Measurements from ENCODE around the gene C1QL4. TPM values are rescaled to one million over a fixed set of nuclear protein-coding genes. Genes with fewer than 3 reads are reported as not detected.

C1QL4 gene
- total and polyA plus RNA-seq, 9 of the 15 experiments (the other 6 are each of a cell fraction or from before 2014, with no cell fraction given): 0.08 to 2.1 (median 0.31) TPM

DNA sequence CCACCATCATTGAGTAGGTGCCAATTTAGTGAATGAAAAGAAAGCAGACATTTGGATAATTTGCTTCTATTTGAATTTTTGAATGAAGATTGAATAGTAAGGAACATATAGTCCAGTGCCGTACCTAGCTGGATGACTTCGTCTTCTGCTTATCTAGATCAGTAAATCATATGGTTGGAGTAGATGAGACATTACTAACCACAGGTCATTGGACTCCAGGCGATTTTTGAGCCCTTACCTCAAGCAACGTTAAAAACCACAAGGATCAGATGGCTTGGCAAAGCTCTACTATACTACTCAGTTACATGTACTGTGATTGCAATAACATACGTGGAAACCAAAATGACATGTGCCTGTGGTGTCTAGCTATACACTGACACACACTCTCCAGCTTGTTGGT lies 28.6 kb upstream of the C1QL4 start (continued):
- TF ChIP-seq SP1 (CRISPR knock-in tag; IDR thresholded peaks at IDR 0.05): peak; percentile 19; the same call in 1 of the 2 replicates
- 0 out of 2 replicates have a peak, but pooled peaks have one; percentile 10 for TF ChIP-seq RB1 (IDR thresholded peaks at IDR 0.05; ENCODE audit: low read depth)
- TF ChIP-seq, protein P1, sequence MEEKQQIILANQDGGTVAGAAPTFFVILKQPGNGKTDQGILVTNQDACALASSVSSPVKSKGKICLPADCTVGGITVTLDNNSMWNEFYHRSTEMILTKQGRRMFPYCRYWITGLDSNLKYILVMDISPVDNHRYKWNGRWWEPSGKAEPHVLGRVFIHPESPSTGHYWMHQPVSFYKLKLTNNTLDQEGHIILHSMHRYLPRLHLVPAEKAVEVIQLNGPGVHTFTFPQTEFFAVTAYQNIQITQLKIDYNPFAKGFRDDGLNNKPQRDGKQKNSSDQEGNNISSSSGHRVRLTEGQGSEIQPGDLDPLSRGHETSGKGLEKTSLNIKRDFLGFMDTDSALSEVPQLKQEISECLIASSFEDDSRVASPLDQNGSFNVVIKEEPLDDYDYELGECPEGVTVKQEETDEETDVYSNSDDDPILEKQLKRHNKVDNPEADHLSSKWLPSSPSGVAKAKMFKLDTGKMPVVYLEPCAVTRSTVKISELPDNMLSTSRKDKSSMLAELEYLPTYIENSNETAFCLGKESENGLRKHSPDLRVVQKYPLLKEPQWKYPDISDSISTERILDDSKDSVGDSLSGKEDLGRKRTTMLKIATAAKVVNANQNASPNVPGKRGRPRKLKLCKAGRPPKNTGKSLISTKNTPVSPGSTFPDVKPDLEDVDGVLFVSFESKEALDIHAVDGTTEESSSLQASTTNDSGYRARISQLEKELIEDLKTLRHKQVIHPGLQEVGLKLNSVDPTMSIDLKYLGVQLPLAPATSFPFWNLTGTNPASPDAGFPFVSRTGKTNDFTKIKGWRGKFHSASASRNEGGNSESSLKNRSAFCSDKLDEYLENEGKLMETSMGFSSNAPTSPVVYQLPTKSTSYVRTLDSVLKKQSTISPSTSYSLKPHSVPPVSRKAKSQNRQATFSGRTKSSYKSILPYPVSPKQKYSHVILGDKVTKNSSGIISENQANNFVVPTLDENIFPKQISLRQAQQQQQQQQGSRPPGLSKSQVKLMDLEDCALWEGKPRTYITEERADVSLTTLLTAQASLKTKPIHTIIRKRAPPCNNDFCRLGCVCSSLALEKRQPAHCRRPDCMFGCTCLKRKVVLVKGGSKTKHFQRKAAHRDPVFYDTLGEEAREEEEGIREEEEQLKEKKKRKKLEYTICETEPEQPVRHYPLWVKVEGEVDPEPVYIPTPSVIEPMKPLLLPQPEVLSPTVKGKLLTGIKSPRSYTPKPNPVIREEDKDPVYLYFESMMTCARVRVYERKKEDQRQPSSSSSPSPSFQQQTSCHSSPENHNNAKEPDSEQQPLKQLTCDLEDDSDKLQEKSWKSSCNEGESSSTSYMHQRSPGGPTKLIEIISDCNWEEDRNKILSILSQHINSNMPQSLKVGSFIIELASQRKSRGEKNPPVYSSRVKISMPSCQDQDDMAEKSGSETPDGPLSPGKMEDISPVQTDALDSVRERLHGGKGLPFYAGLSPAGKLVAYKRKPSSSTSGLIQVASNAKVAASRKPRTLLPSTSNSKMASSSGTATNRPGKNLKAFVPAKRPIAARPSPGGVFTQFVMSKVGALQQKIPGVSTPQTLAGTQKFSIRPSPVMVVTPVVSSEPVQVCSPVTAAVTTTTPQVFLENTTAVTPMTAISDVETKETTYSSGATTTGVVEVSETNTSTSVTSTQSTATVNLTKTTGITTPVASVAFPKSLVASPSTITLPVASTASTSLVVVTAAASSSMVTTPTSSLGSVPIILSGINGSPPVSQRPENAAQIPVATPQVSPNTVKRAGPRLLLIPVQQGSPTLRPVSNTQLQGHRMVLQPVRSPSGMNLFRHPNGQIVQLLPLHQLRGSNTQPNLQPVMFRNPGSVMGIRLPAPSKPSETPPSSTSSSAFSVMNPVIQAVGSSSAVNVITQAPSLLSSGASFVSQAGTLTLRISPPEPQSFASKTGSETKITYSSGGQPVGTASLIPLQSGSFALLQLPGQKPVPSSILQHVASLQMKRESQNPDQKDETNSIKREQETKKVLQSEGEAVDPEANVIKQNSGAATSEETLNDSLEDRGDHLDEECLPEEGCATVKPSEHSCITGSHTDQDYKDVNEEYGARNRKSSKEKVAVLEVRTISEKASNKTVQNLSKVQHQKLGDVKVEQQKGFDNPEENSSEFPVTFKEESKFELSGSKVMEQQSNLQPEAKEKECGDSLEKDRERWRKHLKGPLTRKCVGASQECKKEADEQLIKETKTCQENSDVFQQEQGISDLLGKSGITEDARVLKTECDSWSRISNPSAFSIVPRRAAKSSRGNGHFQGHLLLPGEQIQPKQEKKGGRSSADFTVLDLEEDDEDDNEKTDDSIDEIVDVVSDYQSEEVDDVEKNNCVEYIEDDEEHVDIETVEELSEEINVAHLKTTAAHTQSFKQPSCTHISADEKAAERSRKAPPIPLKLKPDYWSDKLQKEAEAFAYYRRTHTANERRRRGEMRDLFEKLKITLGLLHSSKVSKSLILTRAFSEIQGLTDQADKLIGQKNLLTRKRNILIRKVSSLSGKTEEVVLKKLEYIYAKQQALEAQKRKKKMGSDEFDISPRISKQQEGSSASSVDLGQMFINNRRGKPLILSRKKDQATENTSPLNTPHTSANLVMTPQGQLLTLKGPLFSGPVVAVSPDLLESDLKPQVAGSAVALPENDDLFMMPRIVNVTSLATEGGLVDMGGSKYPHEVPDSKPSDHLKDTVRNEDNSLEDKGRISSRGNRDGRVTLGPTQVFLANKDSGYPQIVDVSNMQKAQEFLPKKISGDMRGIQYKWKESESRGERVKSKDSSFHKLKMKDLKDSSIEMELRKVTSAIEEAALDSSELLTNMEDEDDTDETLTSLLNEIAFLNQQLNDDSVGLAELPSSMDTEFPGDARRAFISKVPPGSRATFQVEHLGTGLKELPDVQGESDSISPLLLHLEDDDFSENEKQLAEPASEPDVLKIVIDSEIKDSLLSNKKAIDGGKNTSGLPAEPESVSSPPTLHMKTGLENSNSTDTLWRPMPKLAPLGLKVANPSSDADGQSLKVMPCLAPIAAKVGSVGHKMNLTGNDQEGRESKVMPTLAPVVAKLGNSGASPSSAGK (IDR thresholded peaks at IDR 0.05): no peak
- peak; percentile 43; the same call in 1 of the 2 replicates for TF ChIP-seq TAL1 (IDR thresholded peaks at IDR 0.05)
- peak; percentile 60 for TF ChIP-seq L3MBTL2 (IDR thresholded peaks at IDR 0.05)
- TF ChIP-seq PML (IDR thresholded peaks at IDR 0.05; ENCODE audit: low read length): 0 out of 2 replicates have a peak, but pooled peaks have one; percentile 34
- TF ChIP-seq SMARCE1 (IDR thresholded peaks at IDR 0.05): peak; percentile 78; the same call in 1 of the 2 replicates
- TF ChIP-seq, protein P2, sequence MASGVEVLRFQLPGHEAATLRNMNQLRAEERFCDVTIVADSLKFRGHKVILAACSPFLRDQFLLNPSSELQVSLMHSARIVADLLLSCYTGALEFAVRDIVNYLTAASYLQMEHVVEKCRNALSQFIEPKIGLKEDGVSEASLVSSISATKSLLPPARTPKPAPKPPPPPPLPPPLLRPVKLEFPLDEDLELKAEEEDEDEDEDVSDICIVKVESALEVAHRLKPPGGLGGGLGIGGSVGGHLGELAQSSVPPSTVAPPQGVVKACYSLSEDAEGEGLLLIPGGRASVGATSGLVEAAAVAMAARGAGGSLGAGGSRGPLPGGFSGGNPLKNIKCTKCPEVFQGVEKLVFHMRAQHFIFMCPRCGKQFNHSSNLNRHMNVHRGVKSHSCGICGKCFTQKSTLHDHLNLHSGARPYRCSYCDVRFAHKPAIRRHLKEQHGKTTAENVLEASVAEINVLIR (CRISPR knock-in tag; IDR thresholded peaks at IDR 0.05): no peak
- TF ChIP-seq NEUROD1 (IDR thresholded peaks at IDR 0.05; ENCODE audit: borderline replicate concordance, low read depth, low read length, partially characterized antibody): no peak
- peak; percentile 77 for TF ChIP-seq TEAD4 (IDR thresholded peaks at IDR 0.05; ENCODE audit: low read length)
- TF ChIP-seq TEAD4 (CRISPR knock-in tag; IDR thresholded peaks at IDR 0.05; ENCODE audit: borderline replicate concordance): no peak
- peak; percentile 34 for TF ChIP-seq RBM25 (IDR thresholded peaks at IDR 0.05; ENCODE audit: low read depth, low read length, severe bottlenecking)

Measured in K562 (cell line).